GM10266 (cell line): Measurements from ENCODE around the gene ITSN1.

ENCODE experiments used
- DNase-seq: peaks from one replicate; pipeline ENCODE4 v3.0.0; 2012; ENCODE audit errors: extremely low spot score
- CTCF ChIP-seq: IDR thresholded peaks from 2 replicates; pipeline ENCODE4 v1.5.1; 2012; ENCODE audit warnings: mild to moderate bottlenecking, low read depth; ENCODE audit not compliant: control insufficient read depth, insufficient read depth; ENCODE audit errors: missing control alignments

ITSN1 gene

DNA sequence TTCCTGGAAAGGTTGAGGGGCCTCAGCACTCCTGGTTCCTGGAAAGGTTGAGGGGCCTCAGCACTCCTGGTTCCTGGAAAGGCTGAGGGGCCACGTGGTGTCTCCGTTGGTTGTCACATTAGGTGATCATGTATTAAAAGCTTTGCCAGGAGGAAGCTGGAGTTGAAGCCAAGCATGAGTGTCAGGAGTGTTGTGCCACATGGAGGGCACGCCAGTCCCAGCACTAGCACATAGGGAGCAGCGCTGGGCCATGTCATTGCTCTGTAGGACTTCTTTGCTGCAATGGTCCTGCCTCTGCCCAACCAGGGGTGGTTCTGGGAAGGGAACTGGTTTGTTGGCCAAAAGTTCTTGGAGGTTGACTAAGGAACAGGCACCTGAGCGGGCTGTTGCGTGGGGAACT is 260.0 kb downstream of the ITSN1 start:
- no peak for TF ChIP-seq CTCF
- DNase-seq: no peak

GRCh38 chr21:33904041-33904440 is 261.7 kb downstream of the ITSN1 start:
- no peak for TF ChIP-seq CTCF
- no peak for DNase-seq

GRCh38 chr21:33908760-33909159 is 266.5 kb downstream of the ITSN1 start:
- TF ChIP-seq CTCF: no peak
- no peak for DNase-seq

GRCh38 chr21:33909756-33910155 is 267.5 kb downstream of the ITSN1 start:
- no peak for DNase-seq
- TF ChIP-seq CTCF: no peak

DNA sequence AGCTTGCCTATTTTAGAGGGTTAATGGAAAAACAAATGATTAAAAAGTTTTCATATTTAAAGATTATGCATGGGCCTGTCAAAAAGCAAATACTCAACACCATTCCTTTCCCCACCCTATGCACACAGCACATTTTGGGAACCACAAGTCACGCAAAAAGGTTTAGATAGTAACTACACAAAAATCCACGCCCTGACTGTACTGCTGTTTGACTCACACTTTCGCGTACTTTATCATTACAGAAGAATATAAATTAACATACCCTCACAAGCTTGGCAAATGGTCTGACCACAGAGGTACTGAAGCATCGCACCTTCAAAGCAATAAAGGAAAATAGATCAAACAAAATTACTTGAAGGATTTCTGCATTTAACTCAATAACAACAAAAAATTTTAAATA is 271.9 kb downstream of the ITSN1 start:
- no peak for DNase-seq

DNA sequence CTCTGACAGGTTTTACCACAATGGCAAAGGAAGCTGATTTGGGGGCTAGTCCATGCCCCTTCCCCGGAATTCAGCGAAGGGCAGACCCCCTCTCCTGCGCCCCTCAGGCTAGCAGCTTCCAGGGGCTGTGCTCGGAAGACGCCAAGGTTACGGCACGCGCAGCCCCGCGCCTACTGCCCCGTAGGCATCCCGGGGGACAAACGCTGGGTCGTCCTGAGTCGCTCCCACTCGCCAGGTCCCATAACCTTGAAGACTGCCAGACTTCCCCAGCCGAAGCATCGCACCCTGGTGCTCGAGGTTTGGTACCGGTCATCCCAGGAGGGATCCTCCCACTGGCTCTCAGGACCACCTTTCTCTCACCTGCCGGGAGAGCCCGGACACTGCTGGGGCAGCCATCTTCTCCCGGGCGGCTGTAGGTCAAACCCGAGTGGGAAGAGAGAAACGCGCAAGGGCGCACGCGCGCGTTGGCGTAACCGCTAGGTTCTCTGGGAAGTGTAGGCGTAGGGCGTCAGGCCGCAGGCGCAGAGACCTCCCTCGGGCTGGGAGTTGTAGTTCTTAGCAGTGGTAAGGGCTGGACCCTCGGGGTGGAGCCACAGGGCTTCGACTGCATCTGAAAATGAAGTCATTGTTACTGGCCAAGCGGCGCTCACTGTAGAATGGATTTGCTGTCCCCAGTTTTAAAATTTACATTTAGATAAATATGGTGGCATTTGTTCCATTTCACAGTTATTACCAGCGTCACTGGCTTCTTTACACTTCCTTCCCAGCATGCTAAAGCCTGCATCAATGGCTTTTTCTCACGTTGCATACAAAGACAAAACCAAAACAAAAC is 273.3 kb downstream of the ITSN1 start, which contains the start of gene ATP5PO:
Gene ATP5PO, minus strand, starts transcription at position 437 of the 832 bp plus-strand sequence. Its CDS starts 41 bp downstream, at position 396.
- no peak for TF ChIP-seq CTCF
- peak; percentile 91 for DNase-seq

More for the DNA sequence above, 271.9 kb downstream of the ITSN1 start:
- no peak for TF ChIP-seq CTCF

GRCh38 chr21:33916200-33916567 is 273.9 kb downstream of the ITSN1 start:
- no peak for TF ChIP-seq CTCF
- DNase-seq: no peak
